GM12878 (cell line): ENCODE measurements around the gene TBC1D32. TPM values are rescaled to one million over a fixed set of nuclear protein-coding genes. Genes with fewer than 3 reads are reported as not detected.

Experiments used
- ATAC-seq: fragments of 200-7000 bp; cut with Tn5 transposase; 3 replicates; pipeline ENCODE4 v1.9.1; 2020; ENCODE audit warnings: mild to moderate bottlenecking, moderate library complexity
- BruUV-seq: library from RNA; stranded (reverse); fragments of 400-500 nt; replicated peaks from 2 replicates; lab custom pipeline; 2021; lab: Mats Ljungman, UMichigan
- CTCF ChIA-PET: fragments of 300-600 bp; sonication (Branson Sonifier 250); formaldehyde crosslinking; extraction: SDS; loops from one replicate; lab custom pipeline; 2021; ENCODE audit warnings: inconsistent platforms; lab: Yijun Ruan, JAX
- POLR2A ChIA-PET: fragments of 350-600 bp; formaldehyde crosslinking; extraction: SDS; loops from one replicate; lab custom pipeline; 2021; ENCODE audit warnings: inconsistent platforms; lab: Charles Lee
- RAD21 ChIA-PET: fragments of 300-600 bp; sonication (Branson Sonifier 250); formaldehyde crosslinking; loops from one replicate; lab custom pipeline; 2023; ENCODE audit warnings: antibody characterized with exemption; ENCODE audit not compliant: unreplicated experiment; lab: Charles Lee
- SMC1A ChIA-PET: fragments of 300-600 bp; sonication (Branson Sonifier 250); formaldehyde crosslinking; loops from one replicate; lab custom pipeline; 2023; ENCODE audit not compliant: unreplicated experiment, uncharacterized antibody; lab: Charles Lee
- DNase-seq: peaks from one replicate; pipeline ENCODE4 v3.0.0-alpha.2; 2011; ENCODE audit warnings: low read depth, low spot score
- FAIRE-seq: peaks from 3 replicates; lab custom pipeline; 2011; peaks lifted over from hg19 to GRCh38; lab: Jason Lieb, UNC
- H2AFZ ChIP-seq: 2 replicates; pipeline ENCODE4 v1.6.0; 2011; ENCODE audit warnings: low read depth, low read length, control low read depth; ENCODE audit not compliant: control insufficient read depth
- H3K27ac ChIP-seq: 2 replicates; pipeline ENCODE4 v1.5.1; 2011; ENCODE audit warnings: control low read depth; ENCODE audit not compliant: control insufficient read depth, insufficient read depth
- H3K27me3 ChIP-seq, 2 experiments: replicated peaks in 1 of 2; 2 replicates each; pipeline versions ENCODE4 v1.6.0 to v1.6.1; 2011; ENCODE audit warnings: low read length in 1 of 2; ENCODE audit not compliant: control insufficient read depth in 2 of 2, insufficient read depth in 2 of 2
- H3K36me3 ChIP-seq, 2 experiments: 2 replicates each; pipeline ENCODE4 v1.5.1; 2011; ENCODE audit warnings: low read length in 1 of 2; ENCODE audit not compliant: control insufficient read depth in 2 of 2, insufficient read depth in 2 of 2
- H3K4me1 ChIP-seq: 2 replicates; pipeline ENCODE4 v1.6.1; 2011; ENCODE audit warnings: mild to moderate bottlenecking, low read length, moderate library complexity, mixed read lengths; ENCODE audit not compliant: control insufficient read depth, insufficient read depth
- H3K4me2 ChIP-seq: 2 replicates; pipeline ENCODE4 v1.6.0; 2011; ENCODE audit warnings: control low read depth; ENCODE audit not compliant: control insufficient read depth, insufficient read depth
- H3K4me3 ChIP-seq: fragments of 200-600 bp; sonication (generic); 2 replicates; pipeline ENCODE4 v1.5.1; 2016
- H3K79me2 ChIP-seq: 2 replicates; pipeline ENCODE4 v1.6.0; 2011; ENCODE audit warnings: low read length; ENCODE audit not compliant: control insufficient read depth, insufficient read depth
- H3K9ac ChIP-seq: 2 replicates; pipeline ENCODE4 v1.8.0; 2011; ENCODE audit warnings: low read length, control low read depth, mixed read lengths; ENCODE audit not compliant: control insufficient read depth, insufficient read depth
- H3K9me3 ChIP-seq: replicated peaks from 3 replicates; pipeline ENCODE4 v1.5.1; 2011; ENCODE audit warnings: mild to moderate bottlenecking, low read length; ENCODE audit not compliant: control insufficient read depth, insufficient read depth
- H4K20me1 ChIP-seq: 2 replicates; pipeline ENCODE4 v1.6.0; 2011; ENCODE audit not compliant: control insufficient read depth, insufficient read depth
- EED ChIP-seq: sonication (generic); IDR thresholded peaks from 2 replicates; pipeline ENCODE4 v1.6.1; 2016; ENCODE audit warnings: antibody characterized with exemption, low read depth
- HDAC6 ChIP-seq: fragments of 200-600 bp; sonication (generic); IDR thresholded peaks from one replicate; pipeline ENCODE4 v1.8.0; 2017; ENCODE audit warnings: antibody characterized with exemption; ENCODE audit not compliant: unreplicated experiment
- IKZF1 ChIP-seq: fragments of 450-650 bp; conservative IDR thresholded peaks from 2 replicates; pipeline ENCODE4 v1.6.1; 2017; ENCODE audit warnings: antibody characterized with exemption, mild to moderate bottlenecking
- JUND ChIP-seq: IDR thresholded peaks from 2 replicates; pipeline ENCODE4 v1.6.1; 2012; ENCODE audit warnings: low read depth, mild to moderate bottlenecking, low read length, improper control_type of control experiment, moderate library complexity
- NBN ChIP-seq: fragments of 450-650 bp; IDR thresholded peaks from 2 replicates; pipeline ENCODE4 v1.6.1; 2016
- PAX5 ChIP-seq: IDR thresholded peaks from 2 replicates; pipeline ENCODE4 v1.6.1; 2011; ENCODE audit warnings: low read depth, low read length, borderline replicate concordance
- RUNX3 ChIP-seq: IDR thresholded peaks from 2 replicates; pipeline ENCODE4 v1.6.1; 2012; ENCODE audit warnings: low read length, inconsistent platforms
- ZNF274 ChIP-seq: IDR thresholded peaks from one replicate; pipeline ENCODE4 v1.8.0; 2011; ENCODE audit not compliant: insufficient read length, insufficient read depth
- WGBS: methylation state at CpG from one replicate; pipeline ENCODE4 v1.1.6; 2016; ENCODE audit warnings: low lambda C conversion rate; ENCODE audit not compliant: insufficient replicate concordance, insufficient coverage; ENCODE audit errors: missing lambda C conversion rate; 5-methylcytosine and 5-hydroxymethylcytosine counted together
- in situ Hi-C: fragments of 300-500 bp; cut with MboI; formaldehyde crosslinking; loops from 9 replicates; pipeline ENCODE4 v1.14.3; 2018; ENCODE audit warnings: mixed read lengths
- intact Hi-C: fragments of 100-400 bp; cut with micrococcal nuclease; formaldehyde crosslinking; loops from one replicate; pipeline ENCODE4 v1.14.2; 2022; ENCODE audit not compliant: unreplicated experiment
- polyA plus RNA-seq, 11 experiments: library from polyadenylated mRNA; depleted of rRNA in 4 of 11; unstranded in 6 of 11; stranded (reverse) in 5 of 11; fragments of >200 nt; fragmentation: Nextera tagmentation in 4 of 11; fragmentation: Illumina TruSeq in 1 of 11; extraction: Ambion mirVana in 4 of 11; extraction: Trizol in 1 of 11; gene quantifications; 1 replicate in 1 of 11; 2 replicates in 10 of 11; pipeline versions ENCODE4 v1.2.1 to v1.2.3, GENCODE V29; 2011 to 2016; ENCODE audit warnings: inconsistent platforms in 2 of 11, missing spikeins in 2 of 11, low read depth in 1 of 11
- total RNA-seq, 4 experiments: library from RNA; depleted of rRNA in 3 of 4; stranded (reverse); fragments of >200 nt in 3 of 4; fragmentation: Illumina TruSeq in 1 of 4; extraction: Trizol in 1 of 4; gene quantifications; 2 replicates each; pipeline versions ENCODE4 v1.2.1 to v1.2.3, GENCODE V29; 2013 to 2021
- TF ChIP-seq, protein P1 (sequence below): fragments of 450-650 bp; IDR thresholded peaks from 2 replicates; pipeline ENCODE4 v1.6.1; 2017; ENCODE audit warnings: mild to moderate bottlenecking, low read depth, inconsistent platforms; ENCODE audit not compliant: poor library complexity, severe bottlenecking

Gene TBC1D32
- total and polyA plus RNA-seq, 10 of the 15 experiments (the other 5 are each of a cell fraction or from before 2014, with no cell fraction given) = 2.2 to 10.2 (median 4.1) TPM

DNA sequence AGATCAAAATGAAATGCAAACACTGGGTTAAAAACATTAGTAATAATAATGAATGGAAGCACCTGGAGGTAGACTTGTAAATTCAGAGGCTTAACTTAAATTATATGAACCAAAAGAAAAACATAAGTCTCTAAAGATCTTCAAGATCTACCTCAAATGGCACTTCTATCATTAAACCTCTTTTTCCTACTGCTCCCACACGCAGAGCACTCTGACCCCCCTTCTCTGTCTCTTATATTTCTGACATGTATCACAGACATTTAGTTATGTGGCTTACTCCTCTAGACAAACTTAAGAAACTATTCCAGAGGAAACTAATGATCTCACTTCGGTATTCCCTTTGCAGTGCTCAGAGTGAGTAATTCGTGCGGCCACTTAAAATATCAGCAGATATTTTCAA, 1.1 kb downstream of the TBC1D32 start:
- SMC1A ChIA-PET = interaction anchor here (0.6 kb wide), 1 partner anchor 25 kb away, joined by 3 read pairs; no protein-coding TSS in a partner anchor
- ATAC-seq (no peak), DNase-seq (no peak)
- H3K4me3 ChIP-seq = peak overlapping the region; percentile 53; the same call in 1 of the 2 replicates
- no peak overlapping the region for H3K9ac ChIP-seq
- RAD21 ChIA-PET = interaction anchor here (1.9 kb wide), 1 partner anchor 13 kb away, joined by 6 read pairs; no protein-coding TSS in a partner anchor
- no peaks in the 10 kb centered on the region for H3K4me1 ChIP-seq
- POLR2A ChIA-PET = no interaction called here
- no peaks in the 10 kb centered on the region for H3K36me3 ChIP-seq
- in situ Hi-C loops = loop anchor here (25.0 kb wide), 1 partner anchor 1129 kb away; the partner anchor contains the start of gene SERINC1
- no peaks in the 10 kb centered on the region for H3K27me3 ChIP-seq
- H2AFZ ChIP-seq = no peak overlapping the region
- peak overlapping the region; percentile 48 for H3K4me2 ChIP-seq
- H3K79me2 ChIP-seq = no peaks in the 10 kb centered on the region; the same call in none of the 2 replicates
- TF ChIP-seq JUND (no peak), ZNF274 (no peak), HDAC6 (no peak), IKZF1 (no peak), PAX5 (no peak), EED (no peak), NBN (no peak)
- TF ChIP-seq, all 136 proteins: peak for 0
- WGBS = 98% methylated on average over 4 of the region's 4 CpGs
- H4K20me1 ChIP-seq = no peaks in the 10 kb centered on the region
- CTCF ChIA-PET = interaction anchor here (2.0 kb wide), 1 partner anchor 13 kb away, joined by 10 read pairs; no protein-coding TSS in a partner anchor
- no peak overlapping the region for H3K27ac ChIP-seq
- no peaks in the 10 kb centered on the region for H3K9me3 ChIP-seq
- BruUV-seq = no TSS peak
- intact Hi-C loops = loop anchor here (10.0 kb wide), 1 partner anchor 388 kb away; no protein-coding TSS in a partner anchor
- FAIRE-seq = no peak

DNA sequence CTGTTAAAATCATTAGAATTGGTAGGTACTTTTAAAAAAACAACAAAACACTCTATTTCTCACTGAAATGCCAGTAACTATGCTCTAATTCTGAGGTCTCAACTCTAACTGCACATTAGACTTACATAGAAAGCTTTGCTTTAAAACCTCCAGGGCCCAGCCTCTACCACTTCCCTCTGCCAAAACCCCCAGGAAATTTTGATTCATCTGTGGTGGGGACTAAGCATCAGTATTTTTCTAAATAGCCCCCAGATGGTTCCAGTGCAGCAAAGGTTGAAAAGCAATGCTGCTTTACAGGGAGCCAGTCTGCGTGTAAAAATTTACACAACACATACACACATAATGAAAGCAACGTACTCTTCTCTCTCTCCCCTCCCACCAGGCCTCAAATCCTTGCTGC, 3.8 kb downstream of the TBC1D32 start:
- Histone ChIP-seq H3K4me2 (peak overlapping the region; percentile 72), H3K79me2 (no peaks in the 10 kb centered on the region; the same call in none of the 2 replicates), H3K4me1 (no peaks in the 10 kb centered on the region), H3K27me3 (no peaks in the 10 kb centered on the region), H3K9me3 (no peaks in the 10 kb centered on the region), H3K27ac (peak overlapping the region; percentile 37; the same call in 1 of the 2 replicates), H2AFZ (peak overlapping the region; percentile 59), H3K36me3 (no peaks in the 10 kb centered on the region), H3K9ac (peak overlapping the region; percentile 50), H3K4me3 (peak overlapping the region; percentile 45; the same call in 1 of the 2 replicates), H4K20me1 (no peaks in the 10 kb centered on the region)
- ATAC-seq = peak; percentile 6
- ChIA-PET SMC1A (interaction anchor here (1.2 to 1.9 kb wide), 2 partner anchors 11 to 15 kb away, joined by 3 to 4 read pairs; no protein-coding TSS in a partner anchor), RAD21 (no interaction called here), CTCF (interaction anchor here (0.7 to 4.5 kb wide), 2 partner anchors 12 to 18 kb away, joined by 3 to 32 read pairs; no protein-coding TSS in a partner anchor), POLR2A (no interaction called here)
- WGBS = 0% methylated on average over 2 of the region's 2 CpGs
- no peak for DNase-seq
- no TSS peak for BruUV-seq
- no peak for FAIRE-seq
- in situ Hi-C loops (loop anchor here (25.0 kb wide), 1 partner anchor 1132 kb away; the partner anchor contains the start of gene SERINC1), intact Hi-C loops (loop anchor here (10.0 kb wide), 1 partner anchor 386 kb away; no protein-coding TSS in a partner anchor)
- TF ChIP-seq RUNX3 = peak; percentile 23; the same call in 1 of the 2 replicates
- TF ChIP-seq, protein P1, sequence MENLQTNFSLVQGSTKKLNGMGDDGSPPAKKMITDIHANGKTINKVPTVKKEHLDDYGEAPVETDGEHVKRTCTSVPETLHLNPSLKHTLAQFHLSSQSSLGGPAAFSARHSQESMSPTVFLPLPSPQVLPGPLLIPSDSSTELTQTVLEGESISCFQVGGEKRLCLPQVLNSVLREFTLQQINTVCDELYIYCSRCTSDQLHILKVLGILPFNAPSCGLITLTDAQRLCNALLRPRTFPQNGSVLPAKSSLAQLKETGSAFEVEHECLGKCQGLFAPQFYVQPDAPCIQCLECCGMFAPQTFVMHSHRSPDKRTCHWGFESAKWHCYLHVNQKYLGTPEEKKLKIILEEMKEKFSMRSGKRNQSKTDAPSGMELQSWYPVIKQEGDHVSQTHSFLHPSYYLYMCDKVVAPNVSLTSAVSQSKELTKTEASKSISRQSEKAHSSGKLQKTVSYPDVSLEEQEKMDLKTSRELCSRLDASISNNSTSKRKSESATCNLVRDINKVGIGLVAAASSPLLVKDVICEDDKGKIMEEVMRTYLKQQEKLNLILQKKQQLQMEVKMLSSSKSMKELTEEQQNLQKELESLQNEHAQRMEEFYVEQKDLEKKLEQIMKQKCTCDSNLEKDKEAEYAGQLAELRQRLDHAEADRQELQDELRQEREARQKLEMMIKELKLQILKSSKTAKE = no peak
